GM10847 (cell line): ENCODE data around the gene GNGT2.

Experiments
- POLR2A ChIP-seq: IDR thresholded peaks from 2 replicates; pipeline ENCODE4 v1.6.1; 2011; ENCODE audit not compliant: insufficient read length; ENCODE audit errors: extremely low read depth

GNGT2 gene

GRCh38 chr17:49219987-49220386, 9.6 kb upstream of the GNGT2 start:
- no peak for TF ChIP-seq POLR2A

DNA sequence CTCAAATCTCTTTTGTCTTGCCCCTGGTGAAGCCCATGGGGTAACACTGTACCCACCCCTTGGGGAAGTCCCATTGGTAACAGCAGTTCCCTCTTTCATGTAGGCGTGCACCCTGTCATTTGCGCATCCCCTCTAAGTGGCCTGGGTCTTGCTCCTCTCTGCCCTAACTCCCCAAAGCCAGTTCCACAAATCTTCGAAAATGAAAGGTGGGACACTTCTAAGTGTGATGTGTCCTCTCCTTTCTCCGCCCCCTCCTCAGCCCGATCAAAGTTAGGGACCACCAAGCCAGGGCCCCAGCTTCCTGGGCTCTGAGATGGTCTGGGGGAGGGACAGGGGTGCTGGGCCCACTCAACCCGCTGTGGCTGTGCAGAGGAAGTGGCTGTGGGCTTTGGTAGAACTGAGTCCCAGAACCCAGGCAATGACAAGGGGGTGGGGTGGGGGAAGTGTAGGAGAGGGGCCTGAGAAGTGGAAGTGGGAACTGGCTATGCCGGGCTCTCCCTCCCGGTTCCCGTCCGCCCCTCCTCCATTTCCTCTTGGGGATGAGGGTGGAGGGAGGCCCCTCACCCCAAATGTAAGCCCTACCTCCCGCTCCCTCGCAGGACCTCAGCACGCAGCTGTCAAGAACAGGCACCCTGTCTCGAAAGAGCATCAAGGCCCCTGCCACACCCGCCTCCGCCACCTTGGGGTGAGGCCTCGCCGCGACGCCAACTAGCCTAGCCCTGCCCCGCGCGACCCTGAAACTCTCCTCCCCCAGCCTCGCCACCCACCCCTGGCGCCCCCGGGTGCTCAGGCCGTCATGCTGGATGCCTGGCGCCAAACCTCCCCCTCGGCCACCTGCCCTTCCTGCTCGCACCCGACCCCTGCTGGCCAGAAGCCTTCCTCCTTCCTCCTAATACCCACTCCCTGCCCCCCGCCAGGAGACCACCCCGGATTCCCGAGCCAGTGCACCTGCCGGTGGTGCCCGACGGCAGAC, 8.9 kb upstream of the GNGT2 start:
- TF ChIP-seq POLR2A = no peak

GRCh38 chr17:49217651-49218413, 7.5 kb upstream of the GNGT2 start:
- peak; percentile 14 for TF ChIP-seq POLR2A

DNA sequence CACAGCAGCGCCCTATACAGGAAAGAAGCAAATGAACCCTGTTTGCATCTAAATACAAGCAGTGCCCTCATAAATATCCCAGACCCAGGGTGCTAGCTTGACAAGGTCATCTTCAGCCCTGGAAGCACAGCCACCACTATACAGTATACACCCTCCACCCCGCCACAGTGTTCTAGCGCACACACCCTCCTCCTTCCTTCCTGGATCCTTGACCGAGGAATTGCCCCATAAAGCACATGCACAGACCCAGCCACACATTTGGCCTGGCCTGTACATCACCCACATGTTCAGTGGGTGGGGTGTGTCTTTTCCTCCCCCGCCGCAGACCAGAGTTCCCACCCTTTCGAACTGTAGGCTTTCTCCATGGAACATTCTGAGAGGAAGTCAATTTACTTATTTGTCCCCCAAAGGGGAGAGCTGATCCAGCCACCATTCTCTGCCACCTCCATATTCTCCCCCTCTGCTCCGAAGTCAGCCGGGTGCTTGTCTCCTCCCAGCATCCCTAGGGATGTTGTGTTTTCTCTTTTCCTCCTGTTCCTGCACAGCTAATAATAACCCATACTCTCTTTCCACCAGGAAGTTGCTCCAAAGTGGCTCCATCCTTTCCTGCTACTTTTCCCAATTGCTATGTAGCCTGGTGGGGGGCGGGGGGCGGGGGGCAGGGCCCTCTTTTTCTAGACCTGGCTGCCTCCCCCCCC, 6.7 kb upstream of the GNGT2 start:
- no peak for TF ChIP-seq POLR2A

GRCh38 chr17:49216482-49216881, 6.1 kb upstream of the GNGT2 start:
- TF ChIP-seq POLR2A = no peak

GRCh38 chr17:49214676-49215360, 4.4 kb upstream of the GNGT2 start:
- TF ChIP-seq POLR2A = no peak

GRCh38 chr17:49213847-49214246, 3.5 kb upstream of the GNGT2 start:
- TF ChIP-seq POLR2A = no peak

DNA sequence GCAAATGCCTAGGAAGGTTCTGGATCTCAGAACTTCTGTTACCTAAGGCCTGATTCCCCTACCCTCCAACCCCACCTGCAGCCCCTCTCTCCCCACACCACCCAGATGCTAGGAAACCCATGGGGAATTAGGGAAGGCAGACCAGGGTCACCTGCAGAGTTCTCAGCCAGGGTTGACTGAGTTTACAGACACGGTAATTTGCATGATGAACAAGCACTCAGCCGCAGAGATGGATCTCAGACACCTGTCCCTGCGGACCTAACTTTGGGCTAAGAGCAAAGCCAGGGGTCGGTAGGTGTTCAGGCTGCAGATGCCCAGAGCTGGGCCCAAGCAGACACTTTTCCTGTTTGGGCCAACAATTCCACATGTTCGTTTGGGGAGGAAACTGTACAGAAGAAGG, 3.0 kb upstream of the GNGT2 start:
- TF ChIP-seq POLR2A = no peak

DNA sequence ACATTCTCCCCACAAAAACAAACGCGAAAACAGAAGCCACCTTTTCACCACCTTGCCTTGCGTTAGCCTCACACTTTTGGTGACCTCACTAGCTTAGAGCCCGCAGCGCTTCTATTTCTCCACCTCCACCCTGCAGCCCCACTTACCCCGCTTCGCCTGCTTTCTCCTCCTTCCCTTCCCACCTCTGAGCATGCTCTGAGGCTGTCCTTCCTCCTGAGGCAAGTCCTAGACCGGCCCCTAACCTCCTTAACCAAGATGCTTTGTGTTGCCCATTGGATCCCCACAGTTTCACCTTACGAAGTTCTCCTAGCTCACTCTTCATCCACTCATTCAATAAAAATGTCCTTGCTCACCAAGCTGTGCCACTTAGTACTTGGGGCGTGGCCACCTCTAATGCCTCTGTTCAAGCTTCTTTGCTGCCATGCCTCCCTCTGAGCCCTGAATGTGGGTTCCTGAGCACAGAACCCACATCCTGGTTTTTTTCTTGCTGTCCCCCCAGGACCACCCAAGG, 1.3 kb downstream of the GNGT2 start:
- TF ChIP-seq POLR2A = no peak

DNA sequence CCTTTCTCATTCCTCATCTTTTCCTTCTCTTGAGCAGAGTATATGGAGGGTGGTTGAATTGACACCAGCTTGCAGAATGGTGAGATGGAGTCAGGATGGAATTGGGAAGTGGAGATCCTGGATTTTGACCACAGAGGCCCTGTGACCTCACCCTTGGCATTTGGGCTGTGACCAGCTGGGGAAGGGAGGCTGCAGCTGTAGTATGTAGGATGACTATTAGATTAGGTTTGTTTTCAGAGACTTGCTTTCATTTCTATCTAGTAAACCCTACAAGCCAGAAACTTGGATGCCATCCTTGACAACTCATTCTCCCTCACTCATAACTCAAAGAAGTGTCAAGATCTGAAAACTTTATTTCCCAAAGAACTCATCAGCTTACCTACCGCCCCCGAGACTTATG, 5.9 kb downstream of the GNGT2 start:
- TF ChIP-seq POLR2A = no peak

DNA sequence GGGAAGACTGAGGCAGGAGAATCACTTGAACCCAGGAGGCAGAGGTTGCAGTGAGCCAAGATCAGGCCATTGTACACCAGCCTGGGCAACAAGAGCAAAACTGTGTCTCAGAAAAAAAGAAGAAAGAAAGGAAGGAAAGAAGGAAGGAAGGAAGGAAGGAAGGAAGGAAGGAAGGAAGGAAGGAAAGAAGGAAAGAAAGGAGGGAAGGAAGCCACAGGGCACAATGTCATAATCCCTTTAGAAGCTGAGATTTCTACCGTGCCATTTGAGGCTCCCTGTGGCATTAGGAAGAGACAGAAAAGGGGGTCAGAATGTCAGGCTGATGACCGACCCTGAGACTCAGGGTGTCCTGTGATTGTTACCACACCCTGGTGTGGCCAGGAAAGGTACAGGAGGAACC, 6.6 kb downstream of the GNGT2 start:
- TF ChIP-seq POLR2A = no peak

DNA sequence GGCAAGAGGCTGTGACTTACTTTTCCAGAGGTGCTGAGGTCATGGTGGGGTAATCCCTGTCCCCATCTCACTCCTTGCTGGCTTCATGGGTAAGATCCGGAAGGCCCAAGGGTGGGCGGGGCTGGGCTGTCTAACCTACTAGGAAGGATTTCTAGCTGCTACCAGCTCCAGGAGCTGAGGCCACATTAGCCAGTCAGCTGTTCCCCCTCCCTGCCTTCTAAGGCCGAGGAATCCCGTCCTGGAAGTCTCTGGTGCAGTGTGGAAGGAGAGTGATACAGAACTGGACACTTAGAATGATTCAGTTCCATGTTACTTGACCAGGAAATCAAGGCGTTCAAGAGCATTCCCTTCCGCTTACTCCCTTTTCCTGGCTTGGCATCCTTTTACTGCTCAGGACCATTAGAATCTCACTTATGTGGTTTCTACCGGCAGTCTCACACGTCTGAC, 8.9 kb downstream of the GNGT2 start:
- no peak for TF ChIP-seq POLR2A

- no peak for TF ChIP-seq POLR2A
Measured at GRCh38 chr17:49200423-49201083, 9.8 kb downstream of the GNGT2 start.

GRCh38 chr17:49198211-49198610, 12.2 kb downstream of the GNGT2 start:
- TF ChIP-seq POLR2A = no peak
